SIG-M5 treated with dmso at 0.1 percent for 504 hours (cell line): Measurements from ENCODE around the gene FLT3.

ENCODE experiments used
- DNase-seq: peaks from one replicate; lab custom pipeline; 2025; ENCODE audit not compliant: unreplicated experiment; lab: John Stamatoyannopoulos, UW

The FLT3 gene

GRCh38 chr13:27963491-27963890 is 136.9 kb downstream of the FLT3 start:
- DNase-seq = no peak

GRCh38 chr13:27962982-27963381 is 137.4 kb downstream of the FLT3 start:
- DNase-seq = no peak

GRCh38 chr13:27962128-27962841 is 138.1 kb downstream of the FLT3 start:
- DNase-seq = no peak

GRCh38 chr13:27961227-27962085 is 138.9 kb downstream of the FLT3 start:
- DNase-seq = no peak

- DNase-seq = peak; percentile 91
Observed at GRCh38 chr13:27960362-27961226, 139.8 kb downstream of the FLT3 start.

- no peak for DNase-seq
Observed at GRCh38 chr13:27959976-27960361, 140.4 kb downstream of the FLT3 start.

- DNase-seq = no peak
Observed at GRCh38 chr13:27956576-27957300, 143.6 kb downstream of the FLT3 start.

GRCh38 chr13:27955014-27955591 is 145.3 kb downstream of the FLT3 start:
- DNase-seq = no peak

- no peak for DNase-seq
Observed at GRCh38 chr13:27954406-27954851, 145.9 kb downstream of the FLT3 start.

GRCh38 chr13:27953676-27954405 is 146.5 kb downstream of the FLT3 start:
- DNase-seq = peak; percentile 21
